ENCODE results near the gene LMF1.
"Not testable (repeated sequence)": the region's sequence is repeated elsewhere in the genome, so short reads cannot be mapped to it uniquely, and the experiment has no call there.

Gene LMF1

GRCh38 chr16:891353-891740 is 79.4 kb downstream of the LMF1 start:
- DNase-seq, result no peak

GRCh38 chr16:890716-891352 is 80.0 kb downstream of the LMF1 start:
- DNase-seq, result no peak

GRCh38 chr16:890217-890616 is 80.6 kb downstream of the LMF1 start:
- DNase-seq, result no peak

GRCh38 chr16:889586-889985 is 81.2 kb downstream of the LMF1 start:
- DNase-seq, result no peak

GRCh38 chr16:888901-889570 is 81.7 kb downstream of the LMF1 start:
- DNase-seq, result no peak

- not testable (repeated sequence) for DNase-seq
Observed at GRCh38 chr16:888456-888855, 82.3 kb downstream of the LMF1 start.

- no peak for DNase-seq
Observed at GRCh38 chr16:887846-888245, 82.9 kb downstream of the LMF1 start.

- no peak for DNase-seq
Observed at GRCh38 chr16:886802-887731, 83.7 kb downstream of the LMF1 start.

GRCh38 chr16:886084-886543 is 84.7 kb downstream of the LMF1 start:
- DNase-seq, result no peak

GRCh38 chr16:885391-885790 is 85.4 kb downstream of the LMF1 start:
- DNase-seq, result no peak

- DNase-seq, result no peak
Observed at GRCh38 chr16:884232-884631, 86.6 kb downstream of the LMF1 start.

- no peak for DNase-seq
Observed at GRCh38 chr16:883781-884180, 87.0 kb downstream of the LMF1 start.

GRCh38 chr16:883340-883739 is 87.4 kb downstream of the LMF1 start:
- no peak for DNase-seq

- DNase-seq, result not testable (repeated sequence)
Observed at GRCh38 chr16:882671-883070, 88.1 kb downstream of the LMF1 start.

- DNase-seq, result no peak
Observed at GRCh38 chr16:882256-882655, 88.5 kb downstream of the LMF1 start.

- DNase-seq, result no peak
Observed at GRCh38 chr16:881219-882097, 89.3 kb downstream of the LMF1 start.

GRCh38 chr16:880471-881171 is 90.2 kb downstream of the LMF1 start:
- no peak for DNase-seq

GRCh38 chr16:879986-880385 is 90.8 kb downstream of the LMF1 start:
- no peak for DNase-seq

- no peak for DNase-seq
Observed at GRCh38 chr16:879461-879861, 91.3 kb downstream of the LMF1 start.

- no peak for DNase-seq
Observed at GRCh38 chr16:878886-879285, 91.9 kb downstream of the LMF1 start.

- peak in 1 of 2 experiments; percentile 16 for DNase-seq
Observed at GRCh38 chr16:878072-878784, 92.6 kb downstream of the LMF1 start.

Measured in stimulated activated CD4-positive, alpha-beta T cell treated with anti-CD3 and anti-CD28 coated beads, Interleukin-4, amount 100 ng/mL, for 4 hours (primary cell).